ENCODE measurements around the gene NAV2. TPM values are rescaled to one million over a fixed set of nuclear protein-coding genes. Genes with fewer than 3 reads are reported as not detected.

NAV2 gene
- polyA plus RNA-seq, 1 donor from 2014 or later, result 3.0 TPM

- Histone ChIP-seq H3K36me3 (ENCODE audit: insufficient read depth, low read length) (no peaks in the 10 kb centered on the region), H3K9ac (ENCODE audit: low read length) (no peak overlapping the region), H4K20me1 (ENCODE audit: insufficient read depth) (no peaks in the 10 kb centered on the region), H3K4me2 (ENCODE audit: low read length) (no peak overlapping the region), H3K4me3 (ENCODE audit: low read length) (no peak overlapping the region), H3K27ac (ENCODE audit: low read length) (no peak overlapping the region), H2AFZ (ENCODE audit: low read depth, low read length) (no peak overlapping the region), H3K9me3 (ENCODE audit: low read length) (no peaks in the 10 kb centered on the region), H3K79me2 (replicated peaks; ENCODE audit: insufficient read depth, low read length) (no peaks in the 10 kb centered on the region), H3K27me3 (ENCODE audit: insufficient read depth, low read depth, low read length) (no peaks in the 10 kb centered on the region), H3F3A (ENCODE audit: insufficient read depth, low read length, poor library complexity, severe bottlenecking) (no peaks in the 10 kb centered on the region), H3K9me2 (ENCODE audit: insufficient read depth, low read length) (no peaks in the 10 kb centered on the region)
- no peak for TF ChIP-seq SMC3 (conservative IDR thresholded peaks at IDR 0.05; ENCODE audit: poor library complexity)
- no peak for TF ChIP-seq TAF1 (IDR thresholded peaks at IDR 0.05; ENCODE audit: low read depth)
- TF ChIP-seq EP300 (conservative IDR thresholded peaks at IDR 0.05; ENCODE audit: poor library complexity, severe bottlenecking), result no peak
- no peak for TF ChIP-seq CTCF (IDR thresholded peaks at IDR 0.05; ENCODE audit: poor library complexity, severe bottlenecking)
- no peak for TF ChIP-seq MXI1 (conservative IDR thresholded peaks at IDR 0.05; ENCODE audit: poor library complexity, severe bottlenecking)
- no peak for TF ChIP-seq REST (IDR thresholded peaks at IDR 0.05; ENCODE audit: borderline replicate concordance)
- no peak for TF ChIP-seq RAD21 (conservative IDR thresholded peaks at IDR 0.05)
- no peak for TF ChIP-seq EZH2 (IDR thresholded peaks at IDR 0.05; ENCODE audit: borderline replicate concordance, insufficient read depth, low read length, poor library complexity, severe bottlenecking)
- TF ChIP-seq POLR2AphosphoS5 (IDR thresholded peaks at IDR 0.05), result no peak
Observed at GRCh38 chr11:19987331-19987801, 274.7 kb downstream of the NAV2 start.

GRCh38 chr11:19988598-19988997, 276.0 kb downstream of the NAV2 start:
- TF ChIP-seq REST (IDR thresholded peaks at IDR 0.05; ENCODE audit: borderline replicate concordance) (no peak), RAD21 (conservative IDR thresholded peaks at IDR 0.05) (no peak), MXI1 (conservative IDR thresholded peaks at IDR 0.05; ENCODE audit: poor library complexity, severe bottlenecking) (no peak), CTCF (IDR thresholded peaks at IDR 0.05; ENCODE audit: poor library complexity, severe bottlenecking) (no peak), POLR2AphosphoS5 (IDR thresholded peaks at IDR 0.05) (no peak), TAF1 (IDR thresholded peaks at IDR 0.05; ENCODE audit: low read depth) (no peak), EZH2 (IDR thresholded peaks at IDR 0.05; ENCODE audit: borderline replicate concordance, insufficient read depth, low read length, poor library complexity, severe bottlenecking) (no peak), SMC3 (conservative IDR thresholded peaks at IDR 0.05; ENCODE audit: poor library complexity) (no peak), EP300 (conservative IDR thresholded peaks at IDR 0.05; ENCODE audit: poor library complexity, severe bottlenecking) (no peak)
- H3K4me2 ChIP-seq (ENCODE audit: low read length), result no peak overlapping the region
- no peak overlapping the region for H2AFZ ChIP-seq (ENCODE audit: low read depth, low read length)

More at GRCh38 chr11:19988598-19988997, 276.0 kb downstream of the NAV2 start:
- no peaks in the 10 kb centered on the region for H3K27me3 ChIP-seq (ENCODE audit: insufficient read depth, low read depth, low read length)
- no peak overlapping the region for H3K4me3 ChIP-seq (ENCODE audit: low read length)
- H3K27ac ChIP-seq (ENCODE audit: low read length), result no peak overlapping the region
- no peaks in the 10 kb centered on the region for H3K79me2 ChIP-seq (replicated peaks; ENCODE audit: insufficient read depth, low read length)
- no peaks in the 10 kb centered on the region for H3K9me3 ChIP-seq (ENCODE audit: low read length)
- no peaks in the 10 kb centered on the region for H3K36me3 ChIP-seq (ENCODE audit: insufficient read depth, low read length)
- no peak overlapping the region for H3K9ac ChIP-seq (ENCODE audit: low read length)
- no peaks in the 10 kb centered on the region for H3K9me2 ChIP-seq (ENCODE audit: insufficient read depth, low read length)
- H3F3A ChIP-seq (ENCODE audit: insufficient read depth, low read length, poor library complexity, severe bottlenecking), result no peaks in the 10 kb centered on the region
- H4K20me1 ChIP-seq (ENCODE audit: insufficient read depth), result no peaks in the 10 kb centered on the region

All from neural cell (in vitro differentiated cells).